ENCODE measurements around the gene SLC26A8. TPM values are rescaled to one million over a fixed set of nuclear protein-coding genes. Genes with fewer than 3 reads are reported as not detected.
"Not testable (repeated sequence)": the region's sequence is repeated elsewhere in the genome, so short reads cannot be mapped to it uniquely, and the experiment has no call there.

The SLC26A8 gene
- total RNA-seq, 1 donor from 2014 or later: not detected

DNA sequence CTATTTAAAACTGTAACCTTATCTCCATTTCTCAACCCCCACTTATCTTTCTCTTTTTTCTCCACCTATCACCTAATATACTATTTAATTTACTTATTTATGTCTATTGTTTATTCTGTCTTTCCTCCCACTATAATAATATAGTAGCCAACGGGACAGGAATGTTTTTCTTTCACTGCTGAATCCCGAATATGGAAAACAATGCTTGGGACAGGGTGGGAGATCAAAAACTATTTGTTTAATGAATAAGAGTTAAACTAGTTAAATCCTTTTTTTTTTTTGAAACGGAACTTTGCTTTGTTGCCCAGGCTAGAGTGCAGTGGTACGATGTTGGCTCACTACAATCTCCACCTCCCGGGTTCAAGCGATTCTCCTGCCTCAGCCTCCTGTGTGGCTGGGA, 109.9 kb downstream of the SLC26A8 start:
- H3K27ac Mint-ChIP-seq (ENCODE audit: unreplicated experiment): no peak overlapping the region
- FAIRE-seq (no peak), DNase-seq (ENCODE audit: low read depth) (no peak)
- no peak overlapping the region for H3K4me3 Mint-ChIP-seq (ENCODE audit: unreplicated experiment)
- Histone ChIP-seq H2AFZ (ENCODE audit: low read depth, low read length) (no peak overlapping the region), H3K9ac (ENCODE audit: low read length) (no peak overlapping the region), H3K27me3 (ENCODE audit: insufficient read depth, low read length) (no peaks in the 10 kb centered on the region), H3K36me3 (ENCODE audit: insufficient read depth, low read length) (peaks cover 10% of the 10 kb centered on the region), H3K4me2 (ENCODE audit: low read length) (no peak overlapping the region), H3K79me2 (ENCODE audit: insufficient read depth, low read length) (peaks cover 88% of the 10 kb centered on the region), H3K4me3 (ENCODE audit: insufficient read depth, low read depth, low read length) (no peak overlapping the region), H3K4me1 (ENCODE audit: insufficient read depth, low read length) (peaks cover 12% of the 10 kb centered on the region), H4K20me1 (ENCODE audit: insufficient read depth, low read length) (peaks cover 16% of the 10 kb centered on the region), H3K9me3 (ENCODE audit: insufficient read depth, low read depth, low read length) (no peaks in the 10 kb centered on the region), H3K27ac (ENCODE audit: low read depth, low read length) (peak overlapping the region; percentile 43)
- TF ChIP-seq, protein P1, sequence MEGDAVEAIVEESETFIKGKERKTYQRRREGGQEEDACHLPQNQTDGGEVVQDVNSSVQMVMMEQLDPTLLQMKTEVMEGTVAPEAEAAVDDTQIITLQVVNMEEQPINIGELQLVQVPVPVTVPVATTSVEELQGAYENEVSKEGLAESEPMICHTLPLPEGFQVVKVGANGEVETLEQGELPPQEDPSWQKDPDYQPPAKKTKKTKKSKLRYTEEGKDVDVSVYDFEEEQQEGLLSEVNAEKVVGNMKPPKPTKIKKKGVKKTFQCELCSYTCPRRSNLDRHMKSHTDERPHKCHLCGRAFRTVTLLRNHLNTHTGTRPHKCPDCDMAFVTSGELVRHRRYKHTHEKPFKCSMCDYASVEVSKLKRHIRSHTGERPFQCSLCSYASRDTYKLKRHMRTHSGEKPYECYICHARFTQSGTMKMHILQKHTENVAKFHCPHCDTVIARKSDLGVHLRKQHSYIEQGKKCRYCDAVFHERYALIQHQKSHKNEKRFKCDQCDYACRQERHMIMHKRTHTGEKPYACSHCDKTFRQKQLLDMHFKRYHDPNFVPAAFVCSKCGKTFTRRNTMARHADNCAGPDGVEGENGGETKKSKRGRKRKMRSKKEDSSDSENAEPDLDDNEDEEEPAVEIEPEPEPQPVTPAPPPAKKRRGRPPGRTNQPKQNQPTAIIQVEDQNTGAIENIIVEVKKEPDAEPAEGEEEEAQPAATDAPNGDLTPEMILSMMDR (IDR thresholded peaks at IDR 0.05; ENCODE audit: insufficient read depth, low read depth, low read length): no peak
- no peak for TF ChIP-seq EZH2 (IDR thresholded peaks at IDR 0.05; ENCODE audit: insufficient read depth, low read length)
- peaks cover 10% of the 10 kb centered on the region for H3K4me1 Mint-ChIP-seq (ENCODE audit: low read depth, unreplicated experiment)
- peaks cover 16% of the 10 kb centered on the region for H3K9me3 Mint-ChIP-seq (ENCODE audit: unreplicated experiment)
- H3K36me3 Mint-ChIP-seq (ENCODE audit: low read depth, unreplicated experiment): peaks cover 21% of the 10 kb centered on the region
- H3K27me3 Mint-ChIP-seq (ENCODE audit: low read depth, unreplicated experiment): no peaks in the 10 kb centered on the region

DNA sequence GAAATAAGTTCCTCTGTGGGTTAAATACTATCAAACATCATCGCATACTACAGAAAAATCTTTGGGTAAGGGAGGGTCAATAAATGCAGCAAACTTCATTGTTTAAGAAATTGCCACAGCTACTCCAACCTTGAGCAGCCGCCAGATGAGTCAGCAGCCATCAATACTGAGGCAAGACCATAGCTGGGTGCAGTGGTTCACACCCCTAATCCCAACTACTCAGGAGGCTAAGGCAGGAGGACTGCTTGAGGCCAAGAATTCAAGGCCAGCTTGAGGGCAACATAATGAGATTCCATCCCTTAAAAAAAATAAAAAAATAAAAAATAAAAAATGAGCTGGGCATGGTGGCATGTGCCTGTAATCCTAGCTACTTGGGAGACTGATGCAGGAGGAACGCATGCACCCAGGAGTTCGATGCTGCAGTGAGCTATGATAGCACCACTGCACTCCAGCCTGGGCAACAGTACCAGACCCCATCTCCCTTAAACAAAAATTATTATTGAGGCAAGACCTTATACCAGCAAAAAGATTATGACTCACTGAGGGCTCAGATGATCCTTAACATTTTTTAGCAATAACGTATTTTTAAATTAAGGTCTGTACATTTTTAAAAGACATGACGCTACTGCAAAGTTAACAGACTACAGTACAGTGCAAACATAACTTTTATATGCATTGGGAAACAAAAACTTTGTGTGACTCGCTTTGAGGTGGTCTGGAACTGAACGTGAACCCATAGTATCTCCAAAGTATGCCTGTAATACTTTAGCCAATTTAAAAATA, 112.4 kb downstream of the SLC26A8 start:
- Histone ChIP-seq H2AFZ (ENCODE audit: low read depth, low read length) (no peak overlapping the region), H3K9me3 (ENCODE audit: insufficient read depth, low read depth, low read length) (no peaks in the 10 kb centered on the region), H3K9ac (ENCODE audit: low read length) (peak overlapping the region; percentile 39), H3K27me3 (ENCODE audit: insufficient read depth, low read length) (no peaks in the 10 kb centered on the region), H4K20me1 (ENCODE audit: insufficient read depth, low read length) (peaks cover 2% of the 10 kb centered on the region), H3K4me1 (ENCODE audit: insufficient read depth, low read length) (peaks cover 6% of the 10 kb centered on the region), H3K27ac (ENCODE audit: low read depth, low read length) (peak overlapping the region; percentile 73), H3K36me3 (ENCODE audit: insufficient read depth, low read length) (peaks cover 11% of the 10 kb centered on the region), H3K4me3 (ENCODE audit: insufficient read depth, low read depth, low read length) (no peak overlapping the region), H3K79me2 (ENCODE audit: insufficient read depth, low read length) (peaks cover 86% of the 10 kb centered on the region), H3K4me2 (ENCODE audit: low read length) (peak overlapping the region; percentile 59)
- DNase-seq (ENCODE audit: low read depth) (peak; percentile 44), FAIRE-seq (no peak)
- H3K27me3 Mint-ChIP-seq (ENCODE audit: low read depth, unreplicated experiment): no peaks in the 10 kb centered on the region
- TF ChIP-seq EZH2 (IDR thresholded peaks at IDR 0.05; ENCODE audit: insufficient read depth, low read length): no peak
- TF ChIP-seq, protein P1 (IDR thresholded peaks at IDR 0.05; ENCODE audit: insufficient read depth, low read depth, low read length): no peak
- peaks cover 26% of the 10 kb centered on the region for H3K9me3 Mint-ChIP-seq (ENCODE audit: unreplicated experiment)
- H3K4me1 Mint-ChIP-seq (ENCODE audit: low read depth, unreplicated experiment): no peaks in the 10 kb centered on the region
- peaks cover 39% of the 10 kb centered on the region for H3K36me3 Mint-ChIP-seq (ENCODE audit: low read depth, unreplicated experiment)
- H3K4me3 Mint-ChIP-seq (ENCODE audit: unreplicated experiment): no peak overlapping the region
- no peak overlapping the region for H3K27ac Mint-ChIP-seq (ENCODE audit: unreplicated experiment)

DNA sequence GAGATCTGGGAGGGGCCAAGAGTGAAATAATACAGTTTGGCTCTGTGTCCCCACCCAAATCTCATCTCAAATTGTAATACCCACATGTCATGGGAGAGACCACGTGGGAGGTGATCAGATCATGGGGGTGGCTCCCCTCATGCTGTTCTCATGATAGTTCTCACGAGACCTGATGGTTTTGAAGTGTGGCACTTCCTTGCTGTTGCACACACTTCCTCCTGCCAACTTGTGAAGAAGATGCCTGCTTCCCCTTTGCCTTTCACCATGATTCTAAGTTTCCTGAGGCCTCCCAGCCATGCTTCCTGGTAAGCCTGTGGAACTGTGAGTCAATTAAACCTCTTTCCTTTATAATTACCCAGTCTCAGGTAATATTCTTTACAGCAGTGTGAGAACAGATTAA, 114.9 kb downstream of the SLC26A8 start:
- not testable (repeated sequence) for FAIRE-seq; H3K27ac Mint-ChIP-seq (ENCODE audit: unreplicated experiment); H3K27me3 ChIP-seq (ENCODE audit: insufficient read depth, low read length); H3K4me2 ChIP-seq (ENCODE audit: low read length); H3K9me3 ChIP-seq (ENCODE audit: insufficient read depth, low read depth, low read length); H3K27ac ChIP-seq (ENCODE audit: low read depth, low read length); H3K4me3 Mint-ChIP-seq (ENCODE audit: unreplicated experiment); H3K4me1 Mint-ChIP-seq (ENCODE audit: low read depth, unreplicated experiment); H3K4me3 ChIP-seq (ENCODE audit: insufficient read depth, low read depth, low read length); H2AFZ ChIP-seq (ENCODE audit: low read depth, low read length); H3K9ac ChIP-seq (ENCODE audit: low read length); DNase-seq (ENCODE audit: low read depth); H3K27me3 Mint-ChIP-seq (ENCODE audit: low read depth, unreplicated experiment)
- H3K36me3 ChIP-seq (ENCODE audit: insufficient read depth, low read length): peaks cover 11% of the 10 kb centered on the region
- H3K79me2 ChIP-seq (ENCODE audit: insufficient read depth, low read length): peaks cover 86% of the 10 kb centered on the region
- H3K36me3 Mint-ChIP-seq (ENCODE audit: low read depth, unreplicated experiment): peaks cover 39% of the 10 kb centered on the region
- peaks cover 26% of the 10 kb centered on the region for H3K9me3 Mint-ChIP-seq (ENCODE audit: unreplicated experiment)
- peaks cover 12% of the 10 kb centered on the region for H3K4me1 ChIP-seq (ENCODE audit: insufficient read depth, low read length)
- H4K20me1 ChIP-seq (ENCODE audit: insufficient read depth, low read length): peaks cover 13% of the 10 kb centered on the region

DNA sequence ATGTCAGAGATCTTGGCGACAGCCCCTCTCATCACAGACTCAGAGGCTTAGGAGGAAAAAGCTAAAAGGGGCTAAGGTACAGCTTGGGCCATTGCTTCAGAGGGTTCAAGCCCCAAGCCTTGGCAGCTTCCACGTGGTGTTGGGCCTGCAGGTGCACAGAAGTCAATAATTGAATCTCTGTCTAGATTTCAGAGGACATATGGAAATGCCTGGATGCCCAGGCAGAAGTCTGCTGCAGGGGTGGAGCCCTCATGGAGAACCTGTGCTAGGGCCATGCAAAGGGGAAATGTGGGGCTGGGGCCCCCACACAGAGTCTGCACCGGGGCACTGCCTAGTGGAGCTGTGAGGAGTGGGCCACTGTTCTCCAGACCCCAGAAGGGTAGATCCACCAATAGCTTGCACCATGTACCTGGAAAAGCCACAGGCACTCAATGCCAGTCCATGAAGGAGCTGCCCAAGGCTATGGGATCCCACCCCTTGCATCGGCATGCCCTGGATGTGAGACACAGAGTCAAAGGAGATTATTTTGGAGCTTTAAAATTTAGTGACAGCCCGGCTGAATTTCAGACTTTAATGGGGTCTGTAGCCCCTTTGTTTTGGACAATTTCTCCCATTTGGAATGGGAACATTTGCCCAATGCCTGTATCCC, 115.6 kb downstream of the SLC26A8 start:
- not testable (repeated sequence) for H3K4me2 ChIP-seq (ENCODE audit: low read length); H3K4me1 Mint-ChIP-seq (ENCODE audit: low read depth, unreplicated experiment); H2AFZ ChIP-seq (ENCODE audit: low read depth, low read length); H3K4me3 Mint-ChIP-seq (ENCODE audit: unreplicated experiment); H3K27me3 ChIP-seq (ENCODE audit: insufficient read depth, low read length); H3K9ac ChIP-seq (ENCODE audit: low read length); H3K27ac Mint-ChIP-seq (ENCODE audit: unreplicated experiment); H3K27ac ChIP-seq (ENCODE audit: low read depth, low read length); DNase-seq (ENCODE audit: low read depth); H3K4me3 ChIP-seq (ENCODE audit: insufficient read depth, low read depth, low read length); H3K9me3 ChIP-seq (ENCODE audit: insufficient read depth, low read depth, low read length); FAIRE-seq; H3K27me3 Mint-ChIP-seq (ENCODE audit: low read depth, unreplicated experiment)
- peaks cover 12% of the 10 kb centered on the region for H3K4me1 ChIP-seq (ENCODE audit: insufficient read depth, low read length)
- H3K9me3 Mint-ChIP-seq (ENCODE audit: unreplicated experiment): peaks cover 26% of the 10 kb centered on the region
- peaks cover 17% of the 10 kb centered on the region for H4K20me1 ChIP-seq (ENCODE audit: insufficient read depth, low read length)
- peaks cover 86% of the 10 kb centered on the region for H3K79me2 ChIP-seq (ENCODE audit: insufficient read depth, low read length)
- H3K36me3 Mint-ChIP-seq (ENCODE audit: low read depth, unreplicated experiment): peaks cover 41% of the 10 kb centered on the region
- H3K36me3 ChIP-seq (ENCODE audit: insufficient read depth, low read length): peaks cover 11% of the 10 kb centered on the region
